ENCODE results near the gene FCRLB. TPM values are rescaled to one million over a fixed set of nuclear protein-coding genes. Genes with fewer than 3 reads are reported as not detected.
A peak's percentile ranks its signal among the peaks of the same experiment; 100 is the strongest.

The FCRLB gene
- total and polyA plus RNA-seq, 2 of the 13 experiments (the other 11 are each of a cell fraction or from before 2014, with no cell fraction given): 0.08 to 0.11 TPM

DNA sequence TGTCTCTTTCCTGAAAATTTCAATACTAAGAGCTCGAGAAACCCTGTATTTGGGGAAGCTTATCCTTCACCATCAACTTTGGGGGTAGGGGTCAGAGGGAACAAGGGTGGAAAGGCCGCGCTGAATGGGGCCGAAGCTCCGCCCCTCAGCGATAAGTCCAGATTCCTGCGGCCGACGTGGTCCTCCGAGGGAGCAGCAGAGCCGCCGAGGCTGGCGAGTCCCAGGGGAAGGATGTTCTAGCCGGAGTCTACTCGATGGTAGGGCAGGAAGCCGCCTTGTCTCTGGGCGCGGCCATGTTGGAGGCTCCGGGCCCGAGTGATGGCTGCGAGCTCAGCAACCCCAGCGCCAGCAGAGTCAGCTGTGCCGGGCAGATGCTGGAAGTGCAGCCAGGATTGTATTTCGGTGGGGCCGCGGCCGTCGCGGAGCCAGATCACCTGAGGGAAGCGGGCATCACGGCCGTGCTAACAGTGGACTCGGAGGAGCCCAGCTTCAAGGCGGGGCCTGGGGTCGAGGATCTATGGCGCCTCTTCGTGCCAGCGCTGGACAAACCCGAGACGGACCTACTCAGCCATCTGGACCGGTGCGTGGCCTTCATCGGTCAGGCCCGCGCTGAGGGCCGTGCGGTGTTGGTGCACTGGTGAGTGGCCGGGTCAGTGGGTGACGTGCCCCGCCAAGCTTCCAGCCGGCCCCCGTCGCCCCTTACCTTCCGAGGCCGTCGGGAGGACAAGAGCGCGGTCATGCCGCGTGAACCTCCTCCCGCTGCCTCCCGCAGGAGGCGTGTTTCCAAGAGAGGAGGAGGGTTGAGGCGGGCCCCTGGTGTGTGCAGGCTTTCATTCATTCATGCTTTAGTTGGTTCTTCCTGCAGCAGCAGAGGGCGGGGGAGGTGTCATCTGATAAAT is 28.4 kb downstream of the FCRLB start, which contains the start of gene DUSP12 (continued):
- TF ChIP-seq, protein P1, sequence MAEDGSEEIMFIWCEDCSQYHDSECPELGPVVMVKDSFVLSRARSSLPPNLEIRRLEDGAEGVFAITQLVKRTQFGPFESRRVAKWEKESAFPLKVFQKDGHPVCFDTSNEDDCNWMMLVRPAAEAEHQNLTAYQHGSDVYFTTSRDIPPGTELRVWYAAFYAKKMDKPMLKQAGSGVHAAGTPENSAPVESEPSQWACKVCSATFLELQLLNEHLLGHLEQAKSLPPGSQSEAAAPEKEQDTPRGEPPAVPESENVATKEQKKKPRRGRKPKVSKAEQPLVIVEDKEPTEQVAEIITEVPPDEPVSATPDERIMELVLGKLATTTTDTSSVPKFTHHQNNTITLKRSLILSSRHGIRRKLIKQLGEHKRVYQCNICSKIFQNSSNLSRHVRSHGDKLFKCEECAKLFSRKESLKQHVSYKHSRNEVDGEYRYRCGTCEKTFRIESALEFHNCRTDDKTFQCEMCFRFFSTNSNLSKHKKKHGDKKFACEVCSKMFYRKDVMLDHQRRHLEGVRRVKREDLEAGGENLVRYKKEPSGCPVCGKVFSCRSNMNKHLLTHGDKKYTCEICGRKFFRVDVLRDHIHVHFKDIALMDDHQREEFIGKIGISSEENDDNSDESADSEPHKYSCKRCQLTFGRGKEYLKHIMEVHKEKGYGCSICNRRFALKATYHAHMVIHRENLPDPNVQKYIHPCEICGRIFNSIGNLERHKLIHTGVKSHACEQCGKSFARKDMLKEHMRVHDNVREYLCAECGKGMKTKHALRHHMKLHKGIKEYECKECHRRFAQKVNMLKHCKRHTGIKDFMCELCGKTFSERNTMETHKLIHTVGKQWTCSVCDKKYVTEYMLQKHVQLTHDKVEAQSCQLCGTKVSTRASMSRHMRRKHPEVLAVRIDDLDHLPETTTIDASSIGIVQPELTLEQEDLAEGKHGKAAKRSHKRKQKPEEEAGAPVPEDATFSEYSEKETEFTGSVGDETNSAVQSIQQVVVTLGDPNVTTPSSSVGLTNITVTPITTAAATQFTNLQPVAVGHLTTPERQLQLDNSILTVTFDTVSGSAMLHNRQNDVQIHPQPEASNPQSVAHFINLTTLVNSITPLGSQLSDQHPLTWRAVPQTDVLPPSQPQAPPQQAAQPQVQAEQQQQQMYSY (CRISPR knock-in tag; IDR thresholded peaks at IDR 0.05): peak; percentile 61
- TF ChIP-seq, protein P2, sequence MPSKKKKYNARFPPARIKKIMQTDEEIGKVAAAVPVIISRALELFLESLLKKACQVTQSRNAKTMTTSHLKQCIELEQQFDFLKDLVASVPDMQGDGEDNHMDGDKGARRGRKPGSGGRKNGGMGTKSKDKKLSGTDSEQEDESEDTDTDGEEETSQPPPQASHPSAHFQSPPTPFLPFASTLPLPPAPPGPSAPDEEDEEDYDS (CRISPR knock-in tag; IDR thresholded peaks at IDR 0.05): peak; percentile 65
- TF ChIP-seq, protein P3, sequence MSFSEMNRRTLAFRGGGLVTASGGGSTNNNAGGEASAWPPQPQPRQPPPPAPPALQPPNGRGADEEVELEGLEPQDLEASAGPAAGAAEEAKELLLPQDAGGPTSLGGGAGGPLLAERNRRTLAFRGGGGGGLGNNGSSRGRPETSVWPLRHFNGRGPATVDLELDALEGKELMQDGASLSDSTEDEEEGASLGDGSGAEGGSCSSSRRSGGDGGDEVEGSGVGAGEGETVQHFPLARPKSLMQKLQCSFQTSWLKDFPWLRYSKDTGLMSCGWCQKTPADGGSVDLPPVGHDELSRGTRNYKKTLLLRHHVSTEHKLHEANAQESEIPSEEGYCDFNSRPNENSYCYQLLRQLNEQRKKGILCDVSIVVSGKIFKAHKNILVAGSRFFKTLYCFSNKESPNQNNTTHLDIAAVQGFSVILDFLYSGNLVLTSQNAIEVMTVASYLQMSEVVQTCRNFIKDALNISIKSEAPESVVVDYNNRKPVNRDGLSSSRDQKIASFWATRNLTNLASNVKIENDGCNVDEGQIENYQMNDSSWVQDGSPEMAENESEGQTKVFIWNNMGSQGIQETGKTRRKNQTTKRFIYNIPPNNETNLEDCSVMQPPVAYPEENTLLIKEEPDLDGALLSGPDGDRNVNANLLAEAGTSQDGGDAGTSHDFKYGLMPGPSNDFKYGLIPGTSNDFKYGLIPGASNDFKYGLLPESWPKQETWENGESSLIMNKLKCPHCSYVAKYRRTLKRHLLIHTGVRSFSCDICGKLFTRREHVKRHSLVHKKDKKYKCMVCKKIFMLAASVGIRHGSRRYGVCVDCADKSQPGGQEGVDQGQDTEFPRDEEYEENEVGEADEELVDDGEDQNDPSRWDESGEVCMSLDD (CRISPR knock-in tag; IDR thresholded peaks at IDR 0.05; ENCODE audit: borderline replicate concordance): no peak
- TF ChIP-seq, protein P4, sequence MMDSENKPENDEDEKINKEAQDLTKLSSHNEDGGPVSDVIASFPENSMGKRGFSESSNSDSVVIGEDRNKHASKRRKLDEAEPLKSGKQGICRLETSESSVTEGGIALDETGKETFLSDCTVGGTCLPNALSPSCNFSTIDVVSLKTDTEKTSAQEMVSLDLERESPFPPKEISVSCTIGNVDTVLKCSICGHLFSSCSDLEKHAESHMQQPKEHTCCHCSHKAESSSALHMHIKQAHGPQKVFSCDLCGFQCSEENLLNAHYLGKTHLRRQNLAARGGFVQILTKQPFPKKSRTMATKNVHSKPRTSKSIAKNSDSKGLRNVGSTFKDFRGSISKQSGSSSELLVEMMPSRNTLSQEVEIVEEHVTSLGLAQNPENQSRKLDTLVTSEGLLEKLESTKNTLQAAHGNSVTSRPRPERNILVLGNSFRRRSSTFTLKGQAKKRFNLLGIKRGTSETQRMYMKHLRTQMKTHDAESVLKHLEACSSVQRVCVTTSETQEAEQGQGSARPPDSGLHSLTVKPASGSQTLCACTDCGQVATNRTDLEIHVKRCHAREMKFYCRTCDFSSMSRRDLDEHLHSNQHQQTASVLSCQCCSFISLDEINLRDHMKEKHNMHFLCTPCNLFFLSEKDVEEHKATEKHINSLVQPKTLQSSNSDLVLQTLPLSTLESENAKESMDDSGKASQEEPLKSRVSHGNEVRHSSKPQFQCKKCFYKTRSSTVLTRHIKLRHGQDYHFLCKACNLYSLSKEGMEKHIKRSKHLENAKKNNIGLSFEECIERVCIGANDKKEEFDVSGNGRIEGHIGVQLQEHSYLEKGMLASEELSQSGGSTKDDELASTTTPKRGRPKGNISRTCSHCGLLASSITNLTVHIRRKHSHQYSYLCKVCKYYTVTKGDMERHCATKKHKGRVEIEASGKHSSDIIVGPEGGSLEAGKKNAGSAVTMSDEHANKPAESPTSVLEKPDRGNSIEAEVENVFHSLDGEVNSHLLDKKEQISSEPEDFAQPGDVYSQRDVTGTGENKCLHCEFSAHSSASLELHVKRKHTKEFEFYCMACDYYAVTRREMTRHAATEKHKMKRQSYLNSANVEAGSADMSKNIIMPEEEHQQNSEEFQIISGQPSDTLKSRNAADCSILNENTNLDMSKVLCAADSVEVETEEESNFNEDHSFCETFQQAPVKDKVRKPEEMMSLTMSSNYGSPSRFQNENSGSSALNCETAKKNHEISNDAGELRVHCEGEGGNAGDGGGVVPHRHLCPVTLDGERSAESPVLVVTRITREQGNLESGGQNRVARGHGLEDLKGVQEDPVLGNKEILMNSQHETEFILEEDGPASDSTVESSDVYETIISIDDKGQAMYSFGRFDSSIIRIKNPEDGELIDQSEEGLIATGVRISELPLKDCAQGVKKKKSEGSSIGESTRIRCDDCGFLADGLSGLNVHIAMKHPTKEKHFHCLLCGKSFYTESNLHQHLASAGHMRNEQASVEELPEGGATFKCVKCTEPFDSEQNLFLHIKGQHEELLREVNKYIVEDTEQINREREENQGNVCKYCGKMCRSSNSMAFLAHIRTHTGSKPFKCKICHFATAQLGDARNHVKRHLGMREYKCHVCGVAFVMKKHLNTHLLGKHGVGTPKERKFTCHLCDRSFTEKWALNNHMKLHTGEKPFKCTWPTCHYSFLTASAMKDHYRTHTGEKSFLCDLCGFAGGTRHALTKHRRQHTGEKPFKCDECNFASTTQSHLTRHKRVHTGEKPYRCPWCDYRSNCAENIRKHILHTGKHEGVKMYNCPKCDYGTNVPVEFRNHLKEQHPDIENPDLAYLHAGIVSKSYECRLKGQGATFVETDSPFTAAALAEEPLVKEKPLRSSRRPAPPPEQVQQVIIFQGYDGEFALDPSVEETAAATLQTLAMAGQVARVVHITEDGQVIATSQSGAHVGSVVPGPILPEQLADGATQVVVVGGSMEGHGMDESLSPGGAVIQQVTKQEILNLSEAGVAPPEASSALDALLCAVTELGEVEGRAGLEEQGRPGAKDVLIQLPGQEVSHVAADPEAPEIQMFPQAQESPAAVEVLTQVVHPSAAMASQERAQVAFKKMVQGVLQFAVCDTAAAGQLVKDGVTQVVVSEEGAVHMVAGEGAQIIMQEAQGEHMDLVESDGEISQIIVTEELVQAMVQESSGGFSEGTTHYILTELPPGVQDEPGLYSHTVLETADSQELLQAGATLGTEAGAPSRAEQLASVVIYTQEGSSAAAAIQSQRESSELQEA (CRISPR knock-in tag; IDR thresholded peaks at IDR 0.05; ENCODE audit: not compliant biosample characterization): peak; percentile 93
- TF ChIP-seq, protein P5, sequence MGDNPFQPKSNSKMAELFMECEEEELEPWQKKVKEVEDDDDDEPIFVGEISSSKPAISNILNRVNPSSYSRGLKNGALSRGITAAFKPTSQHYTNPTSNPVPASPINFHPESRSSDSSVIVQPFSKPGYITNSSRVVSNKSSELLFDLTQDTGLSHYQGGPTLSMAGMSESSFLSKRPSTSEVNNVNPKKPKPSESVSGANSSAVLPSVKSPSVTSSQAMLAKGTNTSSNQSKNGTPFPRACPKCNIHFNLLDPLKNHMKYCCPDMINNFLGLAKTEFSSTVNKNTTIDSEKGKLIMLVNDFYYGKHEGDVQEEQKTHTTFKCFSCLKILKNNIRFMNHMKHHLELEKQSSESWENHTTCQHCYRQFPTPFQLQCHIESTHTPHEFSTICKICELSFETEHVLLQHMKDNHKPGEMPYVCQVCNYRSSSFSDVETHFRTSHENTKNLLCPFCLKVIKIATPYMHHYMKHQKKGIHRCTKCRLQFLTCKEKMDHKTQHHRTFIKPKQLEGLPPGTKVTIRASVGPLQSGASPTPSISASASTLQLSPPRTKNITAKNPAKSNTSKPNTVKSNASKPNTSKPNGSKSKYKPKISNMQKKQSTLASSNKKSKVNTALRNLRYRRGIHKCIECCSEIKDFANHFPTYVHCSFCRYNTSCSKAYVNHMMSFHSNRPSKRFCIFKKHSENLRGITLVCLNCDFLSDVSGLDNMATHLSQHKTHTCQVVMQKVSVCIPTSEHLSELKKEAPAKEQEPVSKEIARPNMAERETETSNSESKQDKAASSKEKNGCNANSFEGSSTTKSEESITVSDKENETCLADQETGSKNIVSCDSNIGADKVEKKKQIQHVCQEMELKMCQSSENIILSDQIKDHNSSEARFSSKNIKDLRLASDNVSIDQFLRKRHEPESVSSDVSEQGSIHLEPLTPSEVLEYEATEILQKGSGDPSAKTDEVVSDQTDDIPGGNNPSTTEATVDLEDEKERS (CRISPR knock-in tag; IDR thresholded peaks at IDR 0.05): peak; percentile 94
- TF ChIP-seq CCDC6 (CRISPR knock-in tag; IDR thresholded peaks at IDR 0.05) (0 out of 2 replicates have a peak, but pooled peaks have one; percentile 32), ZNF251 (CRISPR knock-in tag; IDR thresholded peaks at IDR 0.05) (0 out of 2 replicates have a peak, but pooled peaks have one; percentile 8)

Measured in HepG2 (cell line).